IPS-NIHi7 (cell line): ENCODE measurements around the gene SPIRE1.

Experiments
- DNase-seq: peaks from one replicate; pipeline ENCODE4 v3.0.0; 2012; ENCODE audit warnings: mixed read lengths; ENCODE audit errors: extremely low spot score

The SPIRE1 gene

DNA sequence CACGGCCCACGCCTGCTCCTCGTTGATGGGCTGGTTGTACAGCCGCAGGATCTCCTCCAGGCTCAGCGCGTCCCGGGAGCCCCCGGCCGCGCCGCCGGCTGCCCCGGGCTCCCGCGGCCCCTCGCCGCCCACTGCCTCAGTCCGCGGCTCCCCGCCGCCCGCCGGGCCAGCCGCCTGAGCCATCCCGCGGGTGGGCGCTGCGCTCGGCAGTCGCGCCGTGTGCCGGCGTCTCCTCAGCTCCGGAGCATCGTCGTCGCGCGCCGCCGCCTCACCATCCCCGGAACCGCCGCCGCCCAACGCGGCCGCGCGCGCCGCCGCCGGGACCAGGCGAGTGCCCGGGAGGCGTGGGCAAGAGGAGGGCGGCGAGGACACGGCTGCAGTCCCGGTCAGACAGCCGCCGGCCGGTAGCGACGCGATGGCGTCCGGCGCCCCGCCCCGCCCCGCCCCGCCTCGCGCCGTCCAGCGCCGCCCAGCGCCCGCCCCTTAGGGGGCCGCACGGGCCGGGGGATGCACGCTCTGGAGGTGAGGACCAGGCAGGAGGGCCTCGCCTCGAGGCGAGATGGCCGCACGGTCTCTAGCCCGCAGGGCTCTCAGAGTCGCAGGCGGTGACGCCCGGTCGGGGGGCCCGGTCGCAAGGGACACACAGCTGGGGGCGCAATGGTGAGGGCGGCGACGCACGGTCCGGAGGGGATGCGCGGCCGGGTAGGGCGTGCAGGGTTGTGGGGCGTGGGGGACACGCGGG lies at the start of gene SPIRE1:
Gene SPIRE1 (minus strand): TSS at position 424 of the 742 bp plus-strand sequence. CDS start 241 bp downstream, at position 183.
- DNase-seq: peak; percentile 70

DNA sequence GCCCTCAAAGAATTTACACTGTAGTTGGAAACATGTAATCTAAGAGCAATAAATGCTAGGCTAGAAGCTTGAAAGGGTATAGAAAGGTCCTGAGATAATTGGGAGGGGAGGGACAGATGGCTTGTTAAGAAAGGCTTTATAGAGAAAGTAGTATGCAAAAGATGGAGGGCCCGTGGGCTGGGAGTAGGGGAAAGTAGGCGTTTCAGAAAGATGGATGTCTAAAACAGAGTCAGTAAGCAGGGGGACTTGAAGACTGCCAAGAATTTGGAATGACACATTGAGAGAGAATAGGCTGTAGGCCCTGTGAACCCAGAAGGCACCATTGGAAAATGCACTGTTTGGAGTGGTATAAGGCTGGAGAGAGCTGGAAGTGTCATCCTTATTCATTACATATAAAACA lies 45.8 kb upstream of the SPIRE1 start:
- no peak for DNase-seq

DNA sequence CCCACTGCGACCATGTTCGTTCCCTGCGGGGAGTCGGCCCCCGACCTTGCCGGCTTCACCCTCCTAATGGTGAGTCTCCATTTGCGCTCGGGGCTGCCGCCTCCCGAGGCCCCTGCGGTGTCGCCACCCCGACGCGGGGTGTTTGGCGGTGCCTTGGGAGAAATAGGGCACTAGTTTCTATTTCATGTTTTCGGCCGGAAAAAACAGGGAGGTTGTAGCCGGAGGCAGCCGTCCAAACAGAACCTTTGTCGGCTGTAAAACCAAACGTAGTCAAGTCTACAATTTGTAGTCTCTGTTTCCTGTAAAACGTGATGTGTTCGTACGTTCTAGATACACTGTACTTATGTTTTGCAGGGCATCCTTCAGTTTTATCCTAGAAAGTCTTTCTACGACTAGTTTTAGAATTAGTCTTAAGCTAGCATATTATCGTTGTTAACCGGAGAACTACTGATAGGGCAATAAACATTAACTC lies 45.2 kb upstream of the SPIRE1 start:
- no peak for DNase-seq

DNA sequence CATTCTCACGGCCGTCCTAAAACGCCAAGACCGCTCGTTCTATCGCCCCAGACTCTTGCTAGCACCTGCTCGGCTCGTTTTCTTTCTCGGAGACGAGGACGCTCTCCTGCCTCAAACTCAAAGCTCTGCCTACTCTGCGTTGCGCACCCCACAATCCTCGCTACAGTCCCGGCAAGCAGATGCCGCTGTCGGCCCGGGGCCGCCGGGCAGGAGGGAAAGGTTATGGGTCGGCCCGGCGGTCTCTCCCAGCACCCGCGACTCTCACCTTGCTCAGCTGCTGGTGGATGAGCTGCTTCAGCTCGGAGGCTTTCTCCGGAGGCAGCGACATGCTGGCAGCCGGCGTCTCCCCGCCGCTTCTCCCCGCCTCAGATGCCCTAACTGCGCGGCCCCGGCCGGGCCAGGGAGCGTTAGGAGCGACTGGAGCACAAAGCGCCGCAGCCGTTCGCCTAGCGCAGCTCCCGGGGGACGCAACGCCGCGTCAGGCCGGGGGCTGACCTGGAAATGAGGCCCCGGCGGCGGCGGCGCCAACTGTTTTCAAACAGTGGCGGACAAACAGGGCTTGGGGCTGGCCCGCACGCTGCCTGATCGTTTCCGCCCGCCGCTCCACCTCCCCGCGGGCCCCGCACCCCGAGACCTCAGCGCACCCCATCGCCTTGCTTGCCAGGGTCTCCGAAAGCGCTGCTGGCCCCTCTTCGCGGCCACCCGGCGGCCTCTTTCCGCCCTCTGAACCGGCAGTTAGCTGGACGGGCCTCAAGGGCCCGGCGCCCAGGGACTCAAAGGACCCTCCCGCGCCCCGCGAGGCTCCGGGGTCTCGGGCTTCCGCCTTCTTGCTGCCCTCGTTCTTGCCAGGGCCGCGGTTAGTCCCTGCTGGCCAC lies 44.6 kb upstream of the SPIRE1 start, which contains the start of the genes CEP76 and PSMG2:
Gene CEP76 (minus strand): TSS at position 503 of the 875 bp plus-strand sequence. CDS start 175 bp downstream, at position 328.
Gene PSMG2 (plus strand): TSS at position 822 of the 875 bp plus-strand sequence. CDS start 66 bp downstream, outside the sequence.
- DNase-seq: peak; percentile 90

DNA sequence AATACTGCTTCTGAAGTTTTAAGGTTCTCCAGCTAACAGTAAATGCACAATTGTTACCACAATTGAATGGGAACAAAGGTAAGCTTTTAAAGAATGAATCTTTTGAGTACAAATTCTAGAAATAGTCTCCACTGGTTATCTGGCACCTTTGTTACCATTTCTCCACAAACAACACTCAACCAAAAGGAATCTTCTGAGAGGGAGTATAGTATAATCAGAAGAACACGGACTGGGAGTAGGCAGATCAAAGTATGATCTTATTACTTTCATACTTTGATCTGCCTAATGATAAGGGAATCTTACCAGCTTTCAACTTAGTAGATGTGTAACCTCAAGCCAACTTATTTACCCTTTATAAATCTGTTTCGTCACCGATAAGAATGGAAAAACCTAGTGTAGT lies 43.3 kb upstream of the SPIRE1 start:
- no peak for DNase-seq

DNA sequence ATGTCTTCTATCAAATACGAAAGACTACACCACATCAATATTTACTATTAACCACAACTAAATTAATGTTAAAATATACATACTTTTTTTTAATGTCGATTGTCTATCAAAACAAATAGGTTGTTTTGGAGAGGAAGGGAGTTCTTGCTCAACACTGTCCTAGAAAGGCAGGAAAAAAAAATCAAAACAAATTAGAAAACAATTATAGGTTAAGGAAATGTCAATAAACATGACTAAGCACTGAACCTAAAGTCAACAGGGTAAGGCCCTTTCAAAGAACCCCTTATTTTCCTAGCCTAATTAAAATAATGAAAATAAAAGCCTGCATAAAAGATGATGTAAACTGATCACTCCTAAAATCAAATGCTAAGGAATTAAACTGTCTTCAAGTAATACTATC lies 41.8 kb upstream of the SPIRE1 start:
- DNase-seq: no peak

DNA sequence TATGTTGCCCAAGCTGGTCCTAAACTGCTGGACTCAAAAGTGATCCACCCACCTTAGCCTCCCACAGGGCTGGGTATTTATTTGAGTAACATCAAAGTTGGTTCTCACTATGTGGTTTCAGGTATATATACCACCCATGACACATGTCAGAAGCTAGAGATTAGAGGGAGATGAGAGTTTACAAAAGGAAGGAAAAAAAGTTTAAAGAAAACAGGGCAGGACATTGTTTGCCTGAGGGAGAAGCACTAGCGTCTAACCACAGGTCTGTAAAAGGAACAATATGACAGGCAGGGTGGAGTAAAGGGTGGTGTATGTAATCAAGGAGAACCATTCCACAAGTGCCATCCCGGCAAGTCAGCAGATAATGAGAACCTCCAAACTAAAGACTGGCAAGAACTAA lies 36.1 kb upstream of the SPIRE1 start:
- no peak for DNase-seq

DNA sequence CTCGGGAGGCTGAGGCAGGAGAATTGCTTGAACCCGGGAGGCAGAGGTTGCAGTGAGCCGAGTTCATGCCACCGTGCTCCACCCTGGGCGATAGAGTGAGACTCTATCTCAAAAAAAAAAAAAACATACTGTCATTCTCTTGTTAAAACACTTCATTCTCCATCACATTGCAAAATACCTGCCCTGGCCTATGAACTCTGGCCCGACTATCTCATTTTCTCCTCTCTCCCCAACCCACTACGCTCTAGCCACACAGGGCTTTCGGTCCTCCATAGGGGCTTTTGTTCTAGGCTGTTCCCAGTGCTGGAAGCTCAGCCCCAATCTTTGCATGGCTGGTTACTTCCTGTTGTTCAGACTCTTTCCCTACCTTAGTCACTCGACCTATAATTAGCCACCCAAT lies 34.3 kb upstream of the SPIRE1 start:
- no peak for DNase-seq

DNA sequence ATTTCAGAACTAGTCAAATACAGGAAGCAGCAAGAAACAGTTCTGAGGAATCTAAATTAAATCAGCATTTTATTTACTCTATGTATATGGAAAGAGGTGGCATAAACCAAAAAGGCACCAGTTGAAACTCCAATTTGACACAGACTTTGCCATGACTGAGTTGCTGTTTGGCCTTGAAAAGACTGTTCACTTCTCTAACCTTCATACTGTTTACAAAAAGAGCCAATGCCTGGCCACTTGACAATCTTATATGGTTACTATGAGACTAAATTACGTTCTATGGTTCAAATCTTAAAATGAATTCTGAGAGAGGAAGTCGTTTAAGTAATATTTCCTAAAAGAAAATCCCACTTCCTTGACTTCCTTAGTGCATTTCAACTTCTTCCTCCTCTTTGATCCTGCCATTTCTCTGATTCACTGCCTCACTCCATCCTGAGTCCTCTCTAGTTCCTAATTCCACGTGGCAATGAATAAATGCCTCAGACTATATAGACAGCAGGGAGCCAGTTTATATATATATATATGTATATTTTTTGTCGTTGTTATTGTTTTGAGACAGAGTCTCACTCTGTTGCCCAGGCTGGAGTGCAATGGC lies 31.4 kb upstream of the SPIRE1 start:
- no peak for DNase-seq

DNA sequence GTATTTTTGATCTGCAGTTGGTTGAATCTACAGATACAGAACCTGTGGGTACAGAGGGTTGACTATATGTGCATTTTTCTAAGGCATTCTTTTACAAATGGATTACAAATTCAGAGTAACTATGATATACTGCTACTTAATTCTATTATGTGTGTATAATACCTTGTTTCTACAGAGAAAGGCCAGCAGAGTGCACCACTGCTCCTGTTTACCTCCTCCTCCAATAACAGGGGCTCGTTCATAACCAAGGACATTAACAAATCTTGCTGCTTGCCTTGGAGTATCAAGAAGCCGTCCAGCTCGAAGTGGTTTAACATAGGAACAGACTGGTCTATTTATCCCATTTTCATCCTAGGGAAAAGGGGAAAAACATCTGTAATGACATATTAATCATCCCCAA lies 28.2 kb upstream of the SPIRE1 start:
- no peak for DNase-seq

DNA sequence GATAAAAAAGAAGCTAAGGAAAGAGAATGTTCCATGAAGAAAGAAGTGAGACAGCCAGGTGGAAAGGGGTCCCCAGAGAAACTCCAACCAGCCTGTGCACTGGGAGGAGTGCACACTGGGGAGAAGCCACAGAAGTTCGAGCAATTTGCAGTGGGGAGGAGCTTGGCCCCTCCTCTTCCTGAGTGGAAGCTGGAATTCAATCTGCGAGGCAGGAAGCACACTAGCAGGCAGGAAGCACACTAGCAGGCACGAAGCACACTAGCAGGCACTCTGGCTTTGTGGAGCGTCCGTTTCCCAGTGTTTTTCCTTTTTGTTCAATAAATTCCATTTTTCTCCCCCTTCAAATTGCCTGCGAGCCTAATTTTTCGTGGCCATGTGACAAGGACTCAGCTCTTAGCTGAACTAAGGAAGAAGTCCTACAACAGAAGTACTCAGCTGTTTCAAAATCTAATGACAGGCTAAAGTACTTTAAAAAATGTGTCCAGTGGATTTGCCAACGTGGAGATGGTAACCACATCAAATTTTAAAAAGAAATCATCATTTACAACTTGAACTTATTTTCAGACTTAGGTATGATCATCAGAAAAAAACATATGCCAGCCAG lies 21.4 kb upstream of the SPIRE1 start:
- no peak for DNase-seq

DNA sequence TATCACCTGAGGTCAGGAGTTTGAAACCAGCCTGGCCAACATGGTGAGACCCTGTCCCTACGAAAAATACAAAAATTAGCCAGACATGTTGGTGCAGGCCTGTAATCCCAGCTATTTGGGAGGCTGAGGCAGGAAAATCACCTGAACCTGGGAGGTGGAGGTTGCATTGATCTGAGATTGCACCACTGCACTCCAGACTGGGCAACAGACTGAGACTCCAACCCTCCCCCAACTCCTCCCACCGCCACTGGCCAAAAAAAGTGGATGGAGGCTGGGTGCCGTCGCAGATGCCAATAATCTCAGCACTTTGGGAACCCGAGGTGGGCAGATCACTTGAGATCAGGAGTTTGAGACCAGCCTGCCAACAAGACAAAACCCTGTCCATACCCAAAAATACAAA lies 10.1 kb upstream of the SPIRE1 start:
- DNase-seq: no peak

DNA sequence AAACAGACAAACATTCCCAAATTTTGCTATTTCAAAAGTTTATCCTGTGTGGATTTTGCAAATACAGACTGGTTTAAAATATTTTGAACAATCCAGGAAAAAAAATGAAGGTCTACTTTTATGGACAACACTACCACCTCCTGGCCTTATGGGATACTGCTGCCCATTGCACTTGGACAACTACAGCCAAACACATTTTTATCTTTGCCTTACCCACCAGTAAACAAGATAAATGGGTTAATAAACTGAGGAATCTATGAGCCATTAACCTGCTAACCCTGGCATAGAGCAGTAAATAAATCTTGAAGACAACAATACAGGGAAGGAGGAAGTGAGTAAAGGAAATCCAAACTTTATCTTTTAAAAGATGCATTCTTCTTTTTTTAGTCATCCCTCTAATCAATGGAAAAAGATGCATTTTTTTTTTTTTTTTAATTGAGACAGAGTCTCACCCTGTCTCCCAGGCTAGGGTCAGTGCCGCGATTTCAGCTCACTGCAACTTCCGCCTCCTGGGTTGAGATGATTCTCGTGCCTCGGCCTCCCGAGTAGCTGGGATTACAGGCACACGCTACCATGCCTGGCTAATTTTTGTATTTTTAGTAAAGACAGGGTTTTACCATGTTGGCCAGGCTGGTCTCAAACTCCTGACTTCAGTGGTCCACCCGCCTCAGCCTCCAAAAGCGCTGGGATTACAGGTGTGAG lies 2.1 kb upstream of the SPIRE1 start:
- peak; percentile 67 for DNase-seq

DNA sequence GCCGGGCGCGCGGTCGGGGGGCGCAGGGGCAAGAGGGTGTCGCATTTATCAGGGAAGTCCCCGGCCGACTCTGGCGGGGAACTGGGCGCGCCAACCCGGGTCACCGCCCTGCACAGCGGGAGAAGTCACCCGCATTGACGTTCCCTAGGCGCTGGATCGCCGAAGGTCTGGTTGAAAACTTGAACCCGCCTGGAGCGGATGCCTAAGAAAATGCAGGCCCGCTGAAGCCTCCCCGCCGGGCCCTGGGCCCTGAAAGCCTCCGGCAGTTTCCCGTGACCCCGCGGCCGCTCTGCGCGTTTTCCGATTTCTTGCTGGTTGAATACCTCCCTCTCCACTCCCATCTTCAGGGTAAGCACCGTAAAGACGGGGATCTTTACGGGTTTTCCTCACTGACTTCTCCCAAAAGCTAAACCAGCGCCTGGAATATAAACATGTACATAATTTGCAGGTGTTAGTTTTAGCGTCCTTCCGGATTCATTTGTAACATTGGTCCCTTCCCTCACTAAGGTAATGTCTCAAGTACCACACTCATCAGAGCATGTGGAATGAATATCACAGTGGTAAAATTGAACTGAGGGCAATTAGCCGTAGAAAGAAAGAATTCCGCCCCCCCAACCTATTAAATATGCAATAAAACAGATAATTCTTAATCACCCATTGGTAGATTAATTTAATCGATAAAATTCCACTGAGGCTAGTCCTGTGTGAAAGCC lies 675 bp upstream of the SPIRE1 start:
- DNase-seq: peak; percentile 51

DNA sequence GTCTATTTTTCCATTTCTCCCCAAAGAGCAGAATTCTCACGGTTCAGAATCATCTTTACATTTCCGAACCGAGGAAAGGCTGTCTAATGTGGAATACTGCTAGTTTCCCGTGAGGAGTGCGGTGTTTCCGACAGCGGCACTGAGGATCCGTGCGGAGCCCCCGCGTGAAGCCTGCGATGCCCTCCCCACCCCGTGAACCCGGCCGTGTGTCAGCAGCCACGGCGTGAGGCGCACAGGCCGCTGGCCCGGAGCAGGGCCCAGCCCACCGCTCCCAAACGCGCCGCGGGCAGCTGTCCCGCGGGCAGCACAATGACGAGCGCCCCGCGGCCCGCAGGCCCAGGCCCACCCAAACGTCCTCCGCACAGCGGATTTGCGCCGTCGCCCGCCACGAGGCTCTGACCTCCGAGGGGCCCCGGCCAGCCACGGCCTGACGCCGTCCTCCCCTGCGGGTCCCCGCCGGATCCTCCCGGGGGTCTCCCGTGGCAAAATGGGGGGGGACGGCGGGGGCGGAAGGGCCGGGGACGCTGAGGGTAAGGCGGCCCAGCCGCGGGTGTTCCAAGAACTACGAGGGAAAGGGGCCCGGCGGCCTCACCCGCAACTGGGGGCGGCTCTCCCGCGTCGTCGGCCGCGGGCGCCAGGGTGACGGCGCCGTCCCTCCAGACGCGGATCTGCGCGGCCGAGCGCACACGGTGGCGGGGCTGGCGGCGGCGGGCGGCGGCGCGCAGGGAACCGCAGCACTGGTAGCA lies 796 bp downstream of the SPIRE1 start:
- DNase-seq: peak; percentile 41

DNA sequence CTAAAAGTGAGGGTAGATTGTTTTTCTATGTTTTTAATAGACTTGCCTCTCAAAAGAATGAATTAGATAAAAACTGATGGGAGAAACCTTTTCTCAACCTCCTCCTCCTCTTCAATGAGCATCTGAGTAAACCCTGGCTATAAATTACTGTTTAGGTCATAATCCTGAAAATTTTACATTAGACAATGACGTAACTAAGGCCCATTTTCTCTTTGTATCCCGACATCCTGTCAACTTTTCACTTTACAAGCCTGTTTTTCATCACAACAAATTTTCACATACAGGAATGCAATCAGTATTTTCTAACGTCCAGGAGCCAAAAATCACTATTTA lies 1.3 kb downstream of the SPIRE1 start:
- no peak for DNase-seq

DNA sequence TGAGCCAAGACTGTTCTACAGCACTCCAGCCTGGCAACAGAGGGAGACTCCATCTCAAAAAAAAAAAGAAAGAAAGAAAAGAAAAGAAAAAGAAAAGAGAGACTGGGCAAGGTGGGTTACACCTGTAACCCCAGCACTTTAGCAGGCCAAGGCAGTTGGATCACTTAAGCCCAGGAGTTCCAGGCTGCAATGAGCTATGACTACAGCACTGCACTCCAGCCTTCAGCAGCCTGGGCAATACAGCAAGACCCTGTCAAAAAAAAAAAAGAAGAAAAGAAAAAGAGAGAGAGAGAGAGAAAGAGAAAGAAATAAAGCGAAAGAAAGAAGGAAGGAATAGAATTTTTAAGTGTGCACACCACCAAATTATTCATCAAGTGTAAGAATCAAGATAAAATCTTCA lies 2.9 kb downstream of the SPIRE1 start:
- DNase-seq: no peak

DNA sequence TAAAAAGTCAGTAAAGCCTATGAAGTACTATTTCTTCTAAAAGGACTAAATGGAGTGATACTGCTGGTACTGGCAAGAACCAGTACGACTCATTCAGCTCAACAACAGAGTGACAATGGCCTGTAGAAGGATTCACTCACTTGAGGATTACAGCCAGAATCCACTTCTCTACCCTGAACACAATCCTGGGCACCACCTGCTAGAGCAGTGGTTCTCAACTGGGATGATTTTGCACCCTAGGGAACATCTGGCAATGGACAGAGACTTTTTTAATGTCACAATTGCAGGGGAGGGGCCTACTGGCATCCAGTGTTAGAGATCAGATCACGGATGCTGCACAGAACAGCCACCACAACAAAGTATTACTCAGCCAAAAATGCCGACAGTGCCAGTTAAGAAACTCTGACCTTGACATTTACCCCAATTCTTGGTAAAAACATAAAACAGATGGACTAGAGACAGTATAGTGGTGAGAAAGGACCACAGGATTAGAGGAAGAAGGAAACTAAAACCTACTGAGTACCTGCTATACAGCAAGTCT lies 5.0 kb downstream of the SPIRE1 start:
- no peak for DNase-seq

DNA sequence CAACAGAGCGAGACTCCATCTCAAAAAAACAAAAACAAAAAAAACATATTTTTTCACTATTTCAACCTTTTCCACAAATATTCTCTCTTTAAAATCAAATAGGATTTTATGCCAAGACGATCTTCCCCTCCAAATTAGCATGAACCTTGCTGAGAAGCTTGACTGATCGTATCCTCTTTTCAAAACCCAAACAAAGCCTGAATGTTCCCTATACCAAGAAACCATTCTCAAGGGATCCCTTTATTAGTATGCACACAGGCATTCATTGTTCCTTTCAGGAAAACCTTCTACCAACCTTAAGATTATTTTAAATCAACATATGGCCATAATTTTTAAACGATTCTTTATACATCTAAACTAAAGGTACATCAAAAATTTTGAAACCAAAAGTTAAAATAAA lies 6.3 kb downstream of the SPIRE1 start:
- DNase-seq: no peak

DNA sequence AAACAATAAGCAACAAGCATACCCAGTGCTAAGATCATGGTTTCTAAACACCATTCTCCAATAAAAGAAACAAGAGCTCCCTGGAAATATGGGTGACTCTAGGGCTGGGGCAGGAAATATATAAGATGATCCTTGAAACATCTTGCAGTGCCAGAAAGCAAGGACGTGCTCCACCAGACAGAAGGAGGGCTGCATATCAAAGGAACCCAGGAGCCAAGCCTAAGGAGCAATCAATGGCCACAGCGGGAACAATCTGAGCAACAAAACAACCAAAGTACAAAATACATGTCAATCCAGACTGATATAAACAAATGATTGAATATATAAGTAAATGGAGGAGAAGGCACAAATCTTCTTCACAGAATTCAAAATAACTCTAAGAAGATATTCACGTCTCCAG lies 10.1 kb downstream of the SPIRE1 start:
- no peak for DNase-seq
